Neural crest cell (in vitro differentiated cells): Measurements from ENCODE around the gene NOL4L. TPM values are rescaled to one million over a fixed set of nuclear protein-coding genes. Genes with fewer than 3 reads are reported as not detected.

Source experiments
- DNase-seq: peaks from one replicate; pipeline ENCODE4 v3.0.0; 2021; ENCODE audit warnings: low read depth, mixed read lengths, low spot score
- H3K27ac Mint-ChIP-seq: one replicate; pipeline ENCODE4 v1.8.0; 2021; ENCODE audit warnings: mild to moderate bottlenecking, mixed read lengths; ENCODE audit not compliant: unreplicated experiment
- H3K27me3 Mint-ChIP-seq: 2 replicates; pipeline ENCODE4 v1.8.0; 2021; ENCODE audit warnings: low read depth, mild to moderate bottlenecking, mixed read lengths
- H3K36me3 Mint-ChIP-seq: 2 replicates; pipeline ENCODE4 v1.8.0; 2021; ENCODE audit warnings: low read depth, mild to moderate bottlenecking, mixed read lengths
- H3K4me1 Mint-ChIP-seq: 2 replicates; pipeline ENCODE4 v1.8.0; 2021; ENCODE audit warnings: mixed read lengths
- H3K4me3 Mint-ChIP-seq: one replicate; pipeline ENCODE4 v1.8.0; 2021; ENCODE audit warnings: mild to moderate bottlenecking, mixed read lengths
- H3K9me3 Mint-ChIP-seq: 2 replicates; pipeline ENCODE4 v1.8.0; 2021; ENCODE audit warnings: mixed read lengths
- CTCF ChIP-seq: fragments of 200-600 bp; sonication (generic); conservative IDR thresholded peaks from 2 replicates; pipeline ENCODE4 v1.5.0; 2021; ENCODE audit warnings: antibody characterized with exemption, mild to moderate bottlenecking
- total RNA-seq: library from RNA; stranded (reverse); gene quantifications from 2 replicates; pipeline ENCODE4 v1.2.1, GENCODE V29; 2021

NOL4L gene
- total RNA-seq, 1 donor from 2014 or later = 52.3 TPM

- no peak overlapping the region for H3K27ac Mint-ChIP-seq
- H3K9me3 Mint-ChIP-seq = no peaks in the 10 kb centered on the region
- H3K4me3 Mint-ChIP-seq = no peak overlapping the region
- H3K4me1 Mint-ChIP-seq = no peaks in the 10 kb centered on the region
- H3K36me3 Mint-ChIP-seq = peaks cover 33% of the 10 kb centered on the region
- DNase-seq = no peak
- H3K27me3 Mint-ChIP-seq = no peaks in the 10 kb centered on the region
- no peak for TF ChIP-seq CTCF
Measured at GRCh38 chr20:32434434-32434833, 150.7 kb downstream of the NOL4L start.

GRCh38 chr20:32433311-32434021, 151.7 kb downstream of the NOL4L start:
- Mint-ChIP-seq H3K4me3 (no peak overlapping the region), H3K9me3 (no peaks in the 10 kb centered on the region), H3K27ac (no peak overlapping the region), H3K36me3 (peaks cover 33% of the 10 kb centered on the region), H3K4me1 (no peaks in the 10 kb centered on the region), H3K27me3 (no peaks in the 10 kb centered on the region)
- no peak for TF ChIP-seq CTCF
- DNase-seq = no peak

GRCh38 chr20:32432277-32432676, 152.9 kb downstream of the NOL4L start:
- Mint-ChIP-seq H3K4me3 (no peak overlapping the region), H3K27ac (no peak overlapping the region), H3K36me3 (peaks cover 37% of the 10 kb centered on the region), H3K4me1 (no peaks in the 10 kb centered on the region), H3K9me3 (no peaks in the 10 kb centered on the region), H3K27me3 (no peaks in the 10 kb centered on the region)
- no peak for TF ChIP-seq CTCF
- DNase-seq = no peak

GRCh38 chr20:32431457-32431856, 153.7 kb downstream of the NOL4L start:
- no peak for DNase-seq
- H3K27ac Mint-ChIP-seq = no peak overlapping the region
- H3K9me3 Mint-ChIP-seq = no peaks in the 10 kb centered on the region
- H3K4me1 Mint-ChIP-seq = no peaks in the 10 kb centered on the region
- peaks cover 36% of the 10 kb centered on the region for H3K36me3 Mint-ChIP-seq
- H3K4me3 Mint-ChIP-seq = no peak overlapping the region
- no peak for TF ChIP-seq CTCF
- no peaks in the 10 kb centered on the region for H3K27me3 Mint-ChIP-seq

- Mint-ChIP-seq H3K27me3 (no peaks in the 10 kb centered on the region), H3K4me3 (no peak overlapping the region), H3K4me1 (no peaks in the 10 kb centered on the region), H3K9me3 (no peaks in the 10 kb centered on the region), H3K36me3 (peaks cover 35% of the 10 kb centered on the region), H3K27ac (no peak overlapping the region)
- no peak for TF ChIP-seq CTCF
- DNase-seq = no peak
Measured at GRCh38 chr20:32429745-32430360, 155.3 kb downstream of the NOL4L start.
